GM12875 (cell line): ENCODE data around the gene ZNF593OS.

Source experiments
- H3K4me3 ChIP-seq: one replicate; pipeline ENCODE4 v1.5.1; 2011; ENCODE audit warnings: low read depth, low read length, control low read depth
- CTCF ChIP-seq: IDR thresholded peaks from 2 replicates; pipeline ENCODE4 v1.5.1; 2011; ENCODE audit warnings: low read depth, mild to moderate bottlenecking, control low read depth, inconsistent platforms, low read length, moderate library complexity, borderline replicate concordance; ENCODE audit not compliant: insufficient read depth

Gene ZNF593OS

GRCh38 chr1:26158908-26159742 is 12.5 kb downstream of the ZNF593OS start, which contains the start of gene FAM110D:
Gene FAM110D, plus strand, starts transcription at chr1:26159079. Its CDS starts 2,213 bp downstream, at chr1:26161292.
- no peak within 1 kb of the TSS for H3K4me3 ChIP-seq

GRCh38 chr1:26158271-26158907 is 13.2 kb downstream of the ZNF593OS start:
- TF ChIP-seq CTCF: no peak
- no peak overlapping the region for H3K4me3 ChIP-seq

More at GRCh38 chr1:26158908-26159742, 12.5 kb downstream of the ZNF593OS start, which contains the start of gene FAM110D:
- no peak for TF ChIP-seq CTCF

- H3K4me3 ChIP-seq: no peak overlapping the region
These were observed 15.2 kb downstream of the ZNF593OS start for GRCh38 chr1:26156285-26157038.

GRCh38 chr1:26155370-26156284 is 16.0 kb downstream of the ZNF593OS start:
- TF ChIP-seq CTCF: no peak

More at GRCh38 chr1:26156285-26157038, 15.2 kb downstream of the ZNF593OS start:
- TF ChIP-seq CTCF: no peak

GRCh38 chr1:26154750-26155149 is 16.9 kb downstream of the ZNF593OS start:
- no peak overlapping the region for H3K4me3 ChIP-seq
- no peak for TF ChIP-seq CTCF

More at GRCh38 chr1:26155370-26156284, 16.0 kb downstream of the ZNF593OS start:
- no peak overlapping the region for H3K4me3 ChIP-seq

GRCh38 chr1:26153966-26154532 is 17.6 kb downstream of the ZNF593OS start:
- no peak overlapping the region for H3K4me3 ChIP-seq
- TF ChIP-seq CTCF: no peak
